Caki2 (cell line): Measurements from ENCODE around the gene C2CD2L. TPM values are rescaled to one million over a fixed set of nuclear protein-coding genes. Genes with fewer than 3 reads are reported as not detected.
A peak's percentile ranks its signal among the peaks of the same experiment; 100 is the strongest.
"Not testable (repeated sequence)": the region's sequence is repeated elsewhere in the genome, so short reads cannot be mapped to it uniquely, and the experiment has no call there.

Experiments
- DNase-seq: peaks from one replicate; pipeline ENCODE4 v3.0.0-alpha.2; 2015; ENCODE audit warnings: low read depth
- in situ Hi-C: cut with HindIII; loops from 2 replicates; pipeline ENCODE4 v1.10.0; 2016; ENCODE audit warnings: low sequenced_read_pairs, low pct_unique_long_range_greater_than_20kb, mixed read lengths
- total RNA-seq: library from RNA; depleted of rRNA; stranded (reverse); fragments of >200 nt; shearing (Covaris generic); gene quantifications from 2 replicates; pipeline ENCODE4 v1.2.3, GENCODE V29; 2014; ENCODE audit warnings: low replicate concordance; rRNA removed

Gene C2CD2L
- total RNA-seq, result 2.5 and 3.2 TPM in 2 replicates

GRCh38 chr11:119106564-119107537 lies at the start of gene C2CD2L:
TSS of gene C2CD2L (plus strand) at chr11:119107344. CDS start at chr11:119107742, 398 bp downstream.
- in situ Hi-C loops, result loop anchor here (25.0 kb wide), 1 partner anchor 205 kb away; the partner anchor contains the start of gene MCAM
- peak; percentile 73 for DNase-seq

- DNase-seq, in situ Hi-C loops: not testable (repeated sequence)
Observed at GRCh38 chr11:119059128-119059527, 48.0 kb upstream of the C2CD2L start.

- in situ Hi-C loops, result no loop called here
- DNase-seq, result no peak
Observed at GRCh38 chr11:119061256-119061655, 45.9 kb upstream of the C2CD2L start.

- in situ Hi-C loops, result no loop called here
- DNase-seq, result peak; percentile 11
Observed at GRCh38 chr11:119062779-119063178, 44.4 kb upstream of the C2CD2L start.

GRCh38 chr11:119065369-119065768 lies 41.8 kb upstream of the C2CD2L start:
- no peak for DNase-seq
- in situ Hi-C loops, result no loop called here

GRCh38 chr11:119067371-119068222 lies 39.5 kb upstream of the C2CD2L start, which contains the start of gene VPS11:
TSS of gene VPS11 (plus strand) at chr11:119067818. CDS start at chr11:119067824, 6 bp downstream.
- peak; percentile 83 for DNase-seq
- in situ Hi-C loops, result no loop called here

- in situ Hi-C loops, result no loop called here
- DNase-seq, result no peak
Observed at GRCh38 chr11:119077839-119078238, 29.3 kb upstream of the C2CD2L start.

GRCh38 chr11:119078675-119079420 lies 28.3 kb upstream of the C2CD2L start:
- no peak for DNase-seq
- in situ Hi-C loops, result no loop called here

- in situ Hi-C loops, result no loop called here
- DNase-seq, result no peak
Observed at GRCh38 chr11:119081682-119082260, 25.4 kb upstream of the C2CD2L start.

GRCh38 chr11:119084663-119085436 lies 22.3 kb upstream of the C2CD2L start, which contains the start of gene HMBS:
TSS of gene HMBS (plus strand) at chr11:119084881. CDS start at chr11:119085034, 153 bp downstream.
- in situ Hi-C loops, result no loop called here
- DNase-seq, result peak; percentile 96

GRCh38 chr11:119085437-119085847 lies 21.7 kb upstream of the C2CD2L start:
- in situ Hi-C loops, result no loop called here
- no peak for DNase-seq

GRCh38 chr11:119087123-119087522 lies 20.0 kb upstream of the C2CD2L start:
- in situ Hi-C loops, result no loop called here
- DNase-seq, result no peak

GRCh38 chr11:119087747-119088241 lies 19.4 kb upstream of the C2CD2L start:
- in situ Hi-C loops, result no loop called here
- no peak for DNase-seq

- in situ Hi-C loops, result no loop called here
- DNase-seq, result no peak
Observed at GRCh38 chr11:119088406-119088805, 18.7 kb upstream of the C2CD2L start.

GRCh38 chr11:119089319-119089718 lies 17.8 kb upstream of the C2CD2L start:
- in situ Hi-C loops, result no loop called here
- no peak for DNase-seq

- in situ Hi-C loops, result no loop called here
- no peak for DNase-seq
Observed at GRCh38 chr11:119091178-119091577, 16.0 kb upstream of the C2CD2L start.
